ENCODE results near the gene DNAJC6. TPM values are rescaled to one million over a fixed set of nuclear protein-coding genes. Genes with fewer than 3 reads are reported as not detected.
"Not testable (repeated sequence)": the region's sequence is repeated elsewhere in the genome, so short reads cannot be mapped to it uniquely, and the experiment has no call there.

The DNAJC6 gene
- total and polyA plus RNA-seq, 2 experiments from 2014 or later: 6.0 to 11.2 TPM

GRCh38 chr1:65281846-65282245 lies 27.5 kb upstream of the DNAJC6 start:
- H3K9me2 ChIP-seq (replicated peaks; ENCODE audit: insufficient read depth): no peaks in the 10 kb centered on the region
- H3K79me2 ChIP-seq: no peaks in the 10 kb centered on the region
- no peak overlapping the region for H2AFZ ChIP-seq
- H3K36me3 ChIP-seq (replicated peaks; ENCODE audit: insufficient read depth, low read depth): no peaks in the 10 kb centered on the region
- no peak overlapping the region for H3K4me2 ChIP-seq
- H3K4me3 ChIP-seq: no peak overlapping the region
- no peak overlapping the region for H3K27ac ChIP-seq
- 92% methylated on average over 6 of the region's 6 CpGs for WGBS (ENCODE audit: low lambda C conversion rate, missing lambda C conversion rate)
- peaks cover 19% of the 10 kb centered on the region for H3K4me1 ChIP-seq (ENCODE audit: insufficient read depth)
- TF ChIP-seq CTCF (IDR thresholded peaks at IDR 0.05; ENCODE audit: poor library complexity) (no peak), EZH2phosphoT487 (IDR thresholded peaks at IDR 0.05; ENCODE audit: low read depth, severe bottlenecking, unreplicated experiment) (no peak), EZH2 (IDR thresholded peaks at IDR 0.05; ENCODE audit: borderline replicate concordance) (no peak)
- no peaks in the 10 kb centered on the region for H3K9me3 ChIP-seq (ENCODE audit: low read depth)
- no peaks in the 10 kb centered on the region for H4K20me1 ChIP-seq (ENCODE audit: insufficient read depth, poor library complexity, severe bottlenecking)
- no peak for DNase-seq (ENCODE audit: low spot score)
- no peaks in the 10 kb centered on the region for H3K27me3 ChIP-seq

- Histone ChIP-seq H4K20me1 (ENCODE audit: insufficient read depth, poor library complexity, severe bottlenecking) (no peaks in the 10 kb centered on the region), H3K79me2 (no peaks in the 10 kb centered on the region), H3K9me2 (replicated peaks; ENCODE audit: insufficient read depth) (no peaks in the 10 kb centered on the region), H2AFZ (no peak overlapping the region), H3K27me3 (no peaks in the 10 kb centered on the region), H3K4me2 (no peak overlapping the region), H3K36me3 (replicated peaks; ENCODE audit: insufficient read depth, low read depth) (no peaks in the 10 kb centered on the region), H3K4me3 (no peak overlapping the region), H3K27ac (no peak overlapping the region), H3K4me1 (ENCODE audit: insufficient read depth) (peaks cover under 1% of the 10 kb centered on the region), H3K9me3 (ENCODE audit: low read depth) (no peaks in the 10 kb centered on the region)
- TF ChIP-seq EZH2phosphoT487 (IDR thresholded peaks at IDR 0.05; ENCODE audit: low read depth, severe bottlenecking, unreplicated experiment): no peak
- TF ChIP-seq EZH2 (IDR thresholded peaks at IDR 0.05; ENCODE audit: borderline replicate concordance): no peak
- no peak for TF ChIP-seq CTCF (IDR thresholded peaks at IDR 0.05; ENCODE audit: poor library complexity)
- 86% methylated on average over 3 of the region's 3 CpGs for WGBS (ENCODE audit: low lambda C conversion rate, missing lambda C conversion rate)
- DNase-seq (ENCODE audit: low spot score): no peak
Measured at GRCh38 chr1:65284229-65284628, 25.1 kb upstream of the DNAJC6 start.

- Histone ChIP-seq H3K4me2 (no peak overlapping the region), H2AFZ (no peak overlapping the region), H3K4me3 (no peak overlapping the region), H4K20me1 (ENCODE audit: insufficient read depth, poor library complexity, severe bottlenecking) (no peaks in the 10 kb centered on the region), H3K79me2 (no peaks in the 10 kb centered on the region), H3K9me3 (ENCODE audit: low read depth) (no peaks in the 10 kb centered on the region), H3K27ac (no peak overlapping the region), H3K36me3 (replicated peaks; ENCODE audit: insufficient read depth, low read depth) (no peaks in the 10 kb centered on the region), H3K9me2 (replicated peaks; ENCODE audit: insufficient read depth) (no peaks in the 10 kb centered on the region), H3K4me1 (ENCODE audit: insufficient read depth) (no peaks in the 10 kb centered on the region), H3K27me3 (no peaks in the 10 kb centered on the region)
- TF ChIP-seq CTCF (IDR thresholded peaks at IDR 0.05; ENCODE audit: poor library complexity) (no peak), EZH2phosphoT487 (IDR thresholded peaks at IDR 0.05; ENCODE audit: low read depth, severe bottlenecking, unreplicated experiment) (no peak), EZH2 (IDR thresholded peaks at IDR 0.05; ENCODE audit: borderline replicate concordance) (no peak)
- no peak for DNase-seq (ENCODE audit: low spot score)
Measured at GRCh38 chr1:65289449-65289848, 19.9 kb upstream of the DNAJC6 start.

- H3K9me3 ChIP-seq (ENCODE audit: low read depth); DNase-seq (ENCODE audit: low spot score); H3K9me2 ChIP-seq (replicated peaks; ENCODE audit: insufficient read depth); H2AFZ ChIP-seq; H3K36me3 ChIP-seq (replicated peaks; ENCODE audit: insufficient read depth, low read depth); H3K27me3 ChIP-seq; H3K27ac ChIP-seq; H4K20me1 ChIP-seq (ENCODE audit: insufficient read depth, poor library complexity, severe bottlenecking); H3K4me3 ChIP-seq; H3K79me2 ChIP-seq; H3K4me1 ChIP-seq (ENCODE audit: insufficient read depth); H3K4me2 ChIP-seq: not testable (repeated sequence)
- WGBS (ENCODE audit: low lambda C conversion rate, missing lambda C conversion rate): 83% methylated on average over 9 of the region's 9 CpGs
Measured at GRCh38 chr1:65291818-65292217, 17.5 kb upstream of the DNAJC6 start.

Measured in hepatocyte (in vitro differentiated cells).